ENCODE measurements around the gene UGT2A3.
"Not testable (repeated sequence)": the region's sequence is repeated elsewhere in the genome, so short reads cannot be mapped to it uniquely, and the experiment has no call there.

Gene UGT2A3

GRCh38 chr4:68951078-68951805 lies at the start of gene UGT2A3:
Gene UGT2A3, minus strand, starts transcription at chr4:68951804. Its CDS starts 44 bp downstream, at chr4:68951760.
- Histone ChIP-seq H3K4me1 (ENCODE audit: control insufficient read depth, insufficient read depth, low read length, unreplicated experiment) (no peaks in the 10 kb centered on the region), H3K27me3 (ENCODE audit: insufficient read depth, low read length) (no peaks in the 10 kb centered on the region), H3K27ac (ENCODE audit: low read depth, low read length) (no peak within 1 kb of the TSS), H3K79me2 (ENCODE audit: control insufficient read depth, insufficient read depth, low read length, unreplicated experiment) (no peaks in the 10 kb centered on the region), H3K36me3 (ENCODE audit: insufficient read depth, low read length) (no peaks in the 10 kb centered on the region), H2AFZ (ENCODE audit: low read length, unreplicated experiment) (no peak within 1 kb of the TSS), H3K4me3 (ENCODE audit: low read depth, low read length) (no peak within 1 kb of the TSS)

DNA sequence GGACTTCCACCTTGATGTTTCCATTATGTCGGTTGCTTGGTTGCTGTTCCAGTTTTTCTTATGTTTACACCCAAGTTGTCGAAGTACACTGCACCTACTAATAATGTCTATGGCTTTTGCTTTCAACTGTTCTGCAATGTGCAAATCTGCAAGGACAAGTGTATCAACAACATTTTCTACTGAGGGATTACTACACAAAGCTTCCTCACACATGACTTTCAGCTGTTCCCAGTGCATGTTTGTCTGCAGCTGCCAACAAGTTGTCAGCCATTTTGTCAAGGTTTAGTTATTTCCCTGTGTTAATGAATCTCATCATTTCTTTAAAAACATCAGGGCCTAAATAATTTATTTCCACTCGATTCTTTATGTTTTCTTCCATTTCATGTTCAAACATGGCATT lies 45.4 kb upstream of the UGT2A3 start:
- Histone ChIP-seq H3K27ac (ENCODE audit: low read depth, low read length) (no peak overlapping the region), H3K27me3 (ENCODE audit: insufficient read depth, low read length) (no peaks in the 10 kb centered on the region), H3K4me1 (ENCODE audit: control insufficient read depth, insufficient read depth, low read length, unreplicated experiment) (no peaks in the 10 kb centered on the region), H3K4me3 (ENCODE audit: low read depth, low read length) (no peak overlapping the region), H2AFZ (ENCODE audit: low read length, unreplicated experiment) (no peak overlapping the region), H3K36me3 (ENCODE audit: insufficient read depth, low read length) (no peaks in the 10 kb centered on the region), H3K79me2 (ENCODE audit: control insufficient read depth, insufficient read depth, low read length, unreplicated experiment) (no peaks in the 10 kb centered on the region)

- Histone ChIP-seq H2AFZ (ENCODE audit: low read length, unreplicated experiment) (no peak overlapping the region), H3K27me3 (ENCODE audit: insufficient read depth, low read length) (no peaks in the 10 kb centered on the region), H3K27ac (ENCODE audit: low read depth, low read length) (no peak overlapping the region), H3K4me3 (ENCODE audit: low read depth, low read length) (no peak overlapping the region), H3K4me1 (ENCODE audit: control insufficient read depth, insufficient read depth, low read length, unreplicated experiment) (no peaks in the 10 kb centered on the region), H3K79me2 (ENCODE audit: control insufficient read depth, insufficient read depth, low read length, unreplicated experiment) (no peaks in the 10 kb centered on the region), H3K36me3 (ENCODE audit: insufficient read depth, low read length) (no peaks in the 10 kb centered on the region)
Observed at GRCh38 chr4:68995292-68995691, 43.7 kb upstream of the UGT2A3 start.

DNA sequence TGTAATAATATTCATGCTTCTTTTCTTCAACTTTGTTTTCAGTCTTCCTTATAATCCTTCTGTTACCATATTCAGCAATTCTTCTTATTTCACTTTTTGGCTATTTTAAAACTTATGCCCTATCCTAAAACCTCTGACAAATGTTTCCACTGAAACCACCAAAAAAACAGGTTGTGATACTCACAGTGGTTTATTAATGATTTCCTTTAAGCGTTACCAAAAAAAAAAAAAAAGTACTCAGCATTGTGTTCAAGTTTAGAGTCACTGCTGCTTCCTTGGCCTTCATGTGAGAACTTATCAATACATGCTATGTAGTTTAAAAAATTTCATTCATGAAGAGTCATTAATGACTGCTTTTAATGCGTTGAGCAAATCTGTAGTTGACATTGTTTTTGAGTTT lies 35.4 kb upstream of the UGT2A3 start:
- no peaks in the 10 kb centered on the region for H3K4me1 ChIP-seq (ENCODE audit: control insufficient read depth, insufficient read depth, low read length, unreplicated experiment)
- no peak overlapping the region for H2AFZ ChIP-seq (ENCODE audit: low read length, unreplicated experiment)
- no peak overlapping the region for H3K4me3 ChIP-seq (ENCODE audit: low read depth, low read length)
- no peaks in the 10 kb centered on the region for H3K27me3 ChIP-seq (ENCODE audit: insufficient read depth, low read length)
- no peaks in the 10 kb centered on the region for H3K79me2 ChIP-seq (ENCODE audit: control insufficient read depth, insufficient read depth, low read length, unreplicated experiment)
- H3K36me3 ChIP-seq (ENCODE audit: insufficient read depth, low read length), result no peaks in the 10 kb centered on the region
- no peak overlapping the region for H3K27ac ChIP-seq (ENCODE audit: low read depth, low read length)

- Histone ChIP-seq H3K79me2 (ENCODE audit: control insufficient read depth, insufficient read depth, low read length, unreplicated experiment) (no peaks in the 10 kb centered on the region), H3K36me3 (ENCODE audit: insufficient read depth, low read length) (no peaks in the 10 kb centered on the region), H3K27me3 (ENCODE audit: insufficient read depth, low read length) (no peaks in the 10 kb centered on the region), H3K4me1 (ENCODE audit: control insufficient read depth, insufficient read depth, low read length, unreplicated experiment) (no peaks in the 10 kb centered on the region), H3K4me3 (ENCODE audit: low read depth, low read length) (no peak overlapping the region), H3K27ac (ENCODE audit: low read depth, low read length) (no peak overlapping the region), H2AFZ (ENCODE audit: low read length, unreplicated experiment) (no peak overlapping the region)
Observed at GRCh38 chr4:68985442-68985841, 33.8 kb upstream of the UGT2A3 start.

- no peak overlapping the region for H3K27ac ChIP-seq (ENCODE audit: low read depth, low read length)
- H3K4me1 ChIP-seq (ENCODE audit: control insufficient read depth, insufficient read depth, low read length, unreplicated experiment), result no peaks in the 10 kb centered on the region
- no peaks in the 10 kb centered on the region for H3K79me2 ChIP-seq (ENCODE audit: control insufficient read depth, insufficient read depth, low read length, unreplicated experiment)
- no peaks in the 10 kb centered on the region for H3K36me3 ChIP-seq (ENCODE audit: insufficient read depth, low read length)
- no peaks in the 10 kb centered on the region for H3K27me3 ChIP-seq (ENCODE audit: insufficient read depth, low read length)
- H2AFZ ChIP-seq (ENCODE audit: low read length, unreplicated experiment), result no peak overlapping the region
- H3K4me3 ChIP-seq (ENCODE audit: low read depth, low read length), result no peak overlapping the region
Observed at GRCh38 chr4:68984947-68985346, 33.3 kb upstream of the UGT2A3 start.

DNA sequence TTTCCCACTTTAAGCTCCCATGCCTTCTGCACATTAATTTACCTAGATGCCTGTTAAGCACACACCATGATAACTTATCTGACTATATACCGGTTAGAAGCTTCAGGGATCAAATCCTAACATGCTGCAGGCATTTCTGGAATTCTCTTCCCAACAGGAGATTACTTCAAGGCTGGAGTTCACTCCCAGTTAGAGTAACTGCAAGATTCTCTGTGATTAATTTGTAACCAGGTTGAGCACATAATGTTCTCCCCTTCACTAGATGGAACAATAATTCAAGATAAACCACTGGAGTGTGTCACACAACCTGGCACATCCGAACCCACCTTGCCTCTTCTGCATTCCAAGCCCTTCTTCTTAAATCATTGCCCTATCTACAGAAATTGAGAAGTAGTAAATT lies 11.8 kb upstream of the UGT2A3 start:
- no peaks in the 10 kb centered on the region for H3K4me1 ChIP-seq (ENCODE audit: control insufficient read depth, insufficient read depth, low read length, unreplicated experiment)
- H3K4me3 ChIP-seq (ENCODE audit: low read depth, low read length), result no peak overlapping the region
- peaks cover 6% of the 10 kb centered on the region; the same call in 1 of the 2 replicates for H3K27me3 ChIP-seq (ENCODE audit: insufficient read depth, low read length)
- H3K27ac ChIP-seq (ENCODE audit: low read depth, low read length), result no peak overlapping the region
- no peaks in the 10 kb centered on the region for H3K36me3 ChIP-seq (ENCODE audit: insufficient read depth, low read length)
- H2AFZ ChIP-seq (ENCODE audit: low read length, unreplicated experiment), result no peak overlapping the region
- H3K79me2 ChIP-seq (ENCODE audit: control insufficient read depth, insufficient read depth, low read length, unreplicated experiment), result no peaks in the 10 kb centered on the region

- peaks cover 6% of the 10 kb centered on the region; the same call in 1 of the 2 replicates for H3K27me3 ChIP-seq (ENCODE audit: insufficient read depth, low read length)
Observed at GRCh38 chr4:68962868-68963267, 11.3 kb upstream of the UGT2A3 start.

GRCh38 chr4:68960294-68961163 lies 8.9 kb upstream of the UGT2A3 start:
- peak overlapping the region; percentile 56 for H3K4me3 ChIP-seq (ENCODE audit: low read depth, low read length)
- H3K79me2 ChIP-seq (ENCODE audit: control insufficient read depth, insufficient read depth, low read length, unreplicated experiment), result no peaks in the 10 kb centered on the region
- peaks cover 6% of the 10 kb centered on the region; the same call in 1 of the 2 replicates for H3K27me3 ChIP-seq (ENCODE audit: insufficient read depth, low read length)
- H3K27ac ChIP-seq (ENCODE audit: low read depth, low read length), result no peak overlapping the region
- no peaks in the 10 kb centered on the region for H3K4me1 ChIP-seq (ENCODE audit: control insufficient read depth, insufficient read depth, low read length, unreplicated experiment)
- peak overlapping the region; percentile 93 for H2AFZ ChIP-seq (ENCODE audit: low read length, unreplicated experiment)
- H3K36me3 ChIP-seq (ENCODE audit: insufficient read depth, low read length), result no peaks in the 10 kb centered on the region

More at GRCh38 chr4:68962868-68963267, 11.3 kb upstream of the UGT2A3 start:
- Histone ChIP-seq H3K36me3 (ENCODE audit: insufficient read depth, low read length) (no peaks in the 10 kb centered on the region), H3K79me2 (ENCODE audit: control insufficient read depth, insufficient read depth, low read length, unreplicated experiment) (no peaks in the 10 kb centered on the region), H2AFZ (ENCODE audit: low read length, unreplicated experiment) (no peak overlapping the region), H3K4me1 (ENCODE audit: control insufficient read depth, insufficient read depth, low read length, unreplicated experiment) (no peaks in the 10 kb centered on the region), H3K4me3 (ENCODE audit: low read depth, low read length) (no peak overlapping the region), H3K27ac (ENCODE audit: low read depth, low read length) (no peak overlapping the region)

- H3K4me1 ChIP-seq (ENCODE audit: control insufficient read depth, insufficient read depth, low read length, unreplicated experiment); H3K36me3 ChIP-seq (ENCODE audit: insufficient read depth, low read length): not testable (repeated sequence)
Observed at GRCh38 chr4:68959085-68959484, 7.5 kb upstream of the UGT2A3 start.

DNA sequence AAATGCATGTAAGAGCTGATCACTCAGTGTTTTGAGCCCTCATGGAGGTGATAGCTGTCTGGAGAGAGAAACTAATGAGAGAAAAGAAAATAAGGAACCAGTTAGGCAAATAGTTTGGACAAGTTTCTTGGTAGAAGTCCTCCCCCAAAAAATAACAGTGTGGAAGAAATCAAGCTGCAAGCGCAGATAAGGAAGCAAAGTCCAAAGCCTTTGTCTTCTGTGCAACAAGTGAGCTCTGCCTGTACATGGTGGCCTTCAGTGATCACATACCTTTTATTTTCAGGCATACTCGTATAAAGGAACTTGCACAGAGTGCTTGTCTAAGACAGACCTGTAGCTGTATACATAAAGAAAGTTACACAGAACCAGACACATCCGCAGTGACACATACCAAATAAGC lies 2.5 kb upstream of the UGT2A3 start:
- no peaks in the 10 kb centered on the region for H3K36me3 ChIP-seq (ENCODE audit: insufficient read depth, low read length)
- no peak overlapping the region for H3K27ac ChIP-seq (ENCODE audit: low read depth, low read length)
- no peak overlapping the region for H3K4me3 ChIP-seq (ENCODE audit: low read depth, low read length)
- no peaks in the 10 kb centered on the region for H3K27me3 ChIP-seq (ENCODE audit: insufficient read depth, low read length)
- H3K79me2 ChIP-seq (ENCODE audit: control insufficient read depth, insufficient read depth, low read length, unreplicated experiment), result no peaks in the 10 kb centered on the region
- H3K4me1 ChIP-seq (ENCODE audit: control insufficient read depth, insufficient read depth, low read length, unreplicated experiment), result no peaks in the 10 kb centered on the region
- H2AFZ ChIP-seq (ENCODE audit: low read length, unreplicated experiment), result no peak overlapping the region

More at GRCh38 chr4:68959085-68959484, 7.5 kb upstream of the UGT2A3 start:
- not testable (repeated sequence) for H3K79me2 ChIP-seq (ENCODE audit: control insufficient read depth, insufficient read depth, low read length, unreplicated experiment); H2AFZ ChIP-seq (ENCODE audit: low read length, unreplicated experiment); H3K27me3 ChIP-seq (ENCODE audit: insufficient read depth, low read length); H3K27ac ChIP-seq (ENCODE audit: low read depth, low read length); H3K4me3 ChIP-seq (ENCODE audit: low read depth, low read length)

Data from ACC112 (cell line).